GM12878 (cell line): ENCODE measurements around the gene PI16. TPM values are rescaled to one million over a fixed set of nuclear protein-coding genes. Genes with fewer than 3 reads are reported as not detected.

Experiments used
- ATAC-seq: fragments of 200-7000 bp; cut with Tn5 transposase; 3 replicates; pipeline ENCODE4 v1.9.1; 2020; ENCODE audit warnings: mild to moderate bottlenecking, moderate library complexity
- BruUV-seq: library from RNA; stranded (reverse); fragments of 400-500 nt; replicated peaks from 2 replicates; lab custom pipeline; 2021; lab: Mats Ljungman, UMichigan
- CTCF ChIA-PET: fragments of 300-600 bp; sonication (Branson Sonifier 250); formaldehyde crosslinking; extraction: SDS; loops from one replicate; lab custom pipeline; 2021; ENCODE audit warnings: inconsistent platforms; lab: Yijun Ruan, JAX
- POLR2A ChIA-PET: fragments of 350-600 bp; formaldehyde crosslinking; extraction: SDS; loops from one replicate; lab custom pipeline; 2021; ENCODE audit warnings: inconsistent platforms; lab: Charles Lee
- RAD21 ChIA-PET: fragments of 300-600 bp; sonication (Branson Sonifier 250); formaldehyde crosslinking; loops from one replicate; lab custom pipeline; 2023; ENCODE audit warnings: antibody characterized with exemption; ENCODE audit not compliant: unreplicated experiment; lab: Charles Lee
- SMC1A ChIA-PET: fragments of 300-600 bp; sonication (Branson Sonifier 250); formaldehyde crosslinking; loops from one replicate; lab custom pipeline; 2023; ENCODE audit not compliant: unreplicated experiment, uncharacterized antibody; lab: Charles Lee
- DNase-seq: peaks from one replicate; pipeline ENCODE4 v3.0.0-alpha.2; 2011; ENCODE audit warnings: low read depth, low spot score
- FAIRE-seq: peaks from 3 replicates; lab custom pipeline; 2011; peaks lifted over from hg19 to GRCh38; lab: Jason Lieb, UNC
- H2AFZ ChIP-seq: 2 replicates; pipeline ENCODE4 v1.6.0; 2011; ENCODE audit warnings: low read depth, low read length, control low read depth; ENCODE audit not compliant: control insufficient read depth
- H3K27ac ChIP-seq: 2 replicates; pipeline ENCODE4 v1.5.1; 2011; ENCODE audit warnings: control low read depth; ENCODE audit not compliant: control insufficient read depth, insufficient read depth
- H3K27me3 ChIP-seq, 2 experiments: replicated peaks in 1 of 2; 2 replicates each; pipeline versions ENCODE4 v1.6.0 to v1.6.1; 2011; ENCODE audit warnings: low read length in 1 of 2; ENCODE audit not compliant: control insufficient read depth in 2 of 2, insufficient read depth in 2 of 2
- H3K36me3 ChIP-seq, 2 experiments: 2 replicates each; pipeline ENCODE4 v1.5.1; 2011; ENCODE audit warnings: low read length in 1 of 2; ENCODE audit not compliant: control insufficient read depth in 2 of 2, insufficient read depth in 2 of 2
- H3K4me1 ChIP-seq: 2 replicates; pipeline ENCODE4 v1.6.1; 2011; ENCODE audit warnings: mild to moderate bottlenecking, low read length, moderate library complexity, mixed read lengths; ENCODE audit not compliant: control insufficient read depth, insufficient read depth
- H3K4me2 ChIP-seq: 2 replicates; pipeline ENCODE4 v1.6.0; 2011; ENCODE audit warnings: control low read depth; ENCODE audit not compliant: control insufficient read depth, insufficient read depth
- H3K4me3 ChIP-seq: fragments of 200-600 bp; sonication (generic); 2 replicates; pipeline ENCODE4 v1.5.1; 2016
- H3K79me2 ChIP-seq: 2 replicates; pipeline ENCODE4 v1.6.0; 2011; ENCODE audit warnings: low read length; ENCODE audit not compliant: control insufficient read depth, insufficient read depth
- H3K9ac ChIP-seq: 2 replicates; pipeline ENCODE4 v1.8.0; 2011; ENCODE audit warnings: low read length, control low read depth, mixed read lengths; ENCODE audit not compliant: control insufficient read depth, insufficient read depth
- H3K9me3 ChIP-seq: replicated peaks from 3 replicates; pipeline ENCODE4 v1.5.1; 2011; ENCODE audit warnings: mild to moderate bottlenecking, low read length; ENCODE audit not compliant: control insufficient read depth, insufficient read depth
- H4K20me1 ChIP-seq: 2 replicates; pipeline ENCODE4 v1.6.0; 2011; ENCODE audit not compliant: control insufficient read depth, insufficient read depth
- EP300 ChIP-seq, 2 experiments: fragments of 150-350 bp in 1 of 2; IDR thresholded peaks; 2 replicates each; pipeline ENCODE4 v1.6.1; 2011 to 2012; ENCODE audit warnings: low read depth in 2 of 2, low read length in 2 of 2, borderline replicate concordance in 1 of 2, improper control_type of control experiment in 1 of 2, inconsistent platforms in 1 of 2; ENCODE audit not compliant: control insufficient read depth in 1 of 2
- MTA2 ChIP-seq: fragments of 450-650 bp; IDR thresholded peaks from 2 replicates; pipeline ENCODE4 v1.6.1; 2016; ENCODE audit warnings: low read depth, mild to moderate bottlenecking, moderate library complexity
- MTA3 ChIP-seq: IDR thresholded peaks from 2 replicates; pipeline ENCODE4 v1.6.1; 2012; ENCODE audit warnings: low read length, inconsistent platforms, borderline replicate concordance
- RB1 ChIP-seq: fragments of 450-650 bp; formaldehyde crosslinking; IDR thresholded peaks from 2 replicates; pipeline ENCODE4 v1.6.1; 2017; ENCODE audit warnings: mild to moderate bottlenecking, borderline replicate concordance
- RFX5 ChIP-seq: IDR thresholded peaks from 2 replicates; pipeline ENCODE4 v1.6.1; 2011; ENCODE audit warnings: low read depth, low read length, improper control_type of control experiment
- STAT3 ChIP-seq: IDR thresholded peaks from 2 replicates; pipeline ENCODE4 v1.6.1; 2011; ENCODE audit warnings: low read depth, low read length, improper control_type of control experiment
- TAF1 ChIP-seq: IDR thresholded peaks from 2 replicates; pipeline ENCODE4 v1.6.1; 2011; ENCODE audit warnings: mild to moderate bottlenecking, low read depth, low read length, borderline replicate concordance
- ZNF622 ChIP-seq: fragments of 450-650 bp; IDR thresholded peaks from 2 replicates; pipeline ENCODE4 v1.6.1; 2017; ENCODE audit warnings: mild to moderate bottlenecking, inconsistent platforms
- WGBS: methylation state at CpG from one replicate; pipeline ENCODE4 v1.1.6; 2016; ENCODE audit warnings: low lambda C conversion rate; ENCODE audit not compliant: insufficient replicate concordance, insufficient coverage; ENCODE audit errors: missing lambda C conversion rate; 5-methylcytosine and 5-hydroxymethylcytosine counted together
- in situ Hi-C: fragments of 300-500 bp; cut with MboI; formaldehyde crosslinking; loops from 9 replicates; pipeline ENCODE4 v1.14.3; 2018; ENCODE audit warnings: mixed read lengths
- intact Hi-C: fragments of 100-400 bp; cut with micrococcal nuclease; formaldehyde crosslinking; loops from one replicate; pipeline ENCODE4 v1.14.2; 2022; ENCODE audit not compliant: unreplicated experiment
- polyA plus RNA-seq, 11 experiments: library from polyadenylated mRNA; depleted of rRNA in 4 of 11; unstranded in 6 of 11; stranded (reverse) in 5 of 11; fragments of >200 nt; fragmentation: Nextera tagmentation in 4 of 11; fragmentation: Illumina TruSeq in 1 of 11; extraction: Ambion mirVana in 4 of 11; extraction: Trizol in 1 of 11; gene quantifications; 1 replicate in 1 of 11; 2 replicates in 10 of 11; pipeline versions ENCODE4 v1.2.1 to v1.2.3, GENCODE V29; 2011 to 2016; ENCODE audit warnings: inconsistent platforms in 2 of 11, missing spikeins in 2 of 11, low read depth in 1 of 11
- total RNA-seq, 4 experiments: library from RNA; depleted of rRNA in 3 of 4; stranded (reverse); fragments of >200 nt in 3 of 4; fragmentation: Illumina TruSeq in 1 of 4; extraction: Trizol in 1 of 4; gene quantifications; 2 replicates each; pipeline versions ENCODE4 v1.2.1 to v1.2.3, GENCODE V29; 2013 to 2021
- TF ChIP-seq, protein P1 (sequence below): fragments of 450-650 bp; IDR thresholded peaks from 2 replicates; pipeline ENCODE4 v1.6.1; 2016; ENCODE audit warnings: mild to moderate bottlenecking, moderate library complexity, borderline replicate concordance
- TF ChIP-seq, protein P2 (sequence below): fragments of 450-650 bp; IDR thresholded peaks from 2 replicates; pipeline ENCODE4 v1.6.1; 2017; ENCODE audit warnings: mild to moderate bottlenecking, moderate library complexity
- TF ChIP-seq, protein P3 (sequence below): fragments of 450-650 bp; IDR thresholded peaks from 2 replicates; pipeline ENCODE4 v1.6.1; 2017; ENCODE audit warnings: low read depth, mild to moderate bottlenecking, moderate library complexity
- TF ChIP-seq, protein P4 (sequence below): fragments of 150-350 bp; IDR thresholded peaks from 2 replicates; pipeline ENCODE4 v1.6.1; 2014; ENCODE audit warnings: mild to moderate bottlenecking, low read depth, low read length

PI16 gene
- total and polyA plus RNA-seq, 10 of the 15 experiments (the other 5 are each of a cell fraction or from before 2014, with no cell fraction given) = 0.08 to 0.12 TPM; not detected in 8

DNA sequence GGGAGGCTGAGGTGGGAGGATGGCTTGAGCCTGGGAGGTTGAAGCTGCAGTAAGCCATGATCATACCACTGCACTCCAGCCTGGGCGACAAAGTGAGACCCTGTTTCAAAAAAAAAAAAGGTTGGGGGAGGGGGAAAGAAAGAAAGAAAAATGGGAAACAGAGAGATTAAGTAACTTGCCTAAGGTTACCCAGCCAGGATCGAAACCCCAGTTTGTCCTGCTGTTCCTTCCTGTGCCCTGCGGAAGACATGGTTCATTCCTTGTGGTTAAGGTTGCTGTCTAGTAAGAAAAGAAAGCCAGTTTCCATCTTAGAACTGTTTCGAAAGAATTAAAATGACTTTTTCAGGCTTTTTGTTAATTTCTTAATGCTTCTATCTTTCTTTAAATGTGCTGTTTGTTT lies 38.9 kb upstream of the PI16 start:
- ATAC-seq (no peak), DNase-seq (no peak), FAIRE-seq (no peak)
- H3K27ac ChIP-seq = no peak overlapping the region
- H3K79me2 ChIP-seq = no peaks in the 10 kb centered on the region
- H4K20me1 ChIP-seq = peaks cover 10% of the 10 kb centered on the region; the same call in 1 of the 2 replicates
- SMC1A ChIA-PET = interaction anchor here (1.2 kb wide), 1 partner anchor 102 kb away, joined by 4 read pairs; no protein-coding TSS in a partner anchor
- peaks cover 4 to 5% of the 10 kb centered on the region in 2 experiments; a peak in 3 of 4 replicates for H3K36me3 ChIP-seq
- H3K4me1 ChIP-seq = peaks cover 20% of the 10 kb centered on the region
- in situ Hi-C loops = no loop called here
- 100% methylated on average over 3 of the region's 4 CpGs for WGBS
- intact Hi-C loops = no loop called here
- no peak overlapping the region for H3K9ac ChIP-seq
- H3K27me3 ChIP-seq = no peaks in the 10 kb centered on the region
- H2AFZ ChIP-seq = no peak overlapping the region
- H3K9me3 ChIP-seq = no peaks in the 10 kb centered on the region
- CTCF ChIA-PET = interaction anchor here (0.7 to 5.6 kb wide), 2 partner anchors 46 to 103 kb away, joined by 3 to 40 read pairs; no protein-coding TSS in a partner anchor
- no peak overlapping the region for H3K4me2 ChIP-seq
- RAD21 ChIA-PET = interaction anchor here (1.0 to 1.1 kb wide), 2 partner anchors 26 to 102 kb away, joined by 3 to 5 read pairs; no protein-coding TSS in a partner anchor
- no TSS peak for BruUV-seq
- POLR2A ChIA-PET = no interaction called here
- no peak overlapping the region for H3K4me3 ChIP-seq
- TF ChIP-seq STAT3 = no peak
- no peak for TF ChIP-seq ZNF622
- no peak for TF ChIP-seq MTA3
- no peak for TF ChIP-seq RFX5
- no peak for TF ChIP-seq EP300 (IDR thresholded peaks at IDR 0.05; ENCODE audit: borderline replicate concordance in 1 of 2, control insufficient read depth in 1 of 2, low read depth in 2 of 2, low read length in 2 of 2)
- no peak for TF ChIP-seq RB1
- TF ChIP-seq, protein P1, sequence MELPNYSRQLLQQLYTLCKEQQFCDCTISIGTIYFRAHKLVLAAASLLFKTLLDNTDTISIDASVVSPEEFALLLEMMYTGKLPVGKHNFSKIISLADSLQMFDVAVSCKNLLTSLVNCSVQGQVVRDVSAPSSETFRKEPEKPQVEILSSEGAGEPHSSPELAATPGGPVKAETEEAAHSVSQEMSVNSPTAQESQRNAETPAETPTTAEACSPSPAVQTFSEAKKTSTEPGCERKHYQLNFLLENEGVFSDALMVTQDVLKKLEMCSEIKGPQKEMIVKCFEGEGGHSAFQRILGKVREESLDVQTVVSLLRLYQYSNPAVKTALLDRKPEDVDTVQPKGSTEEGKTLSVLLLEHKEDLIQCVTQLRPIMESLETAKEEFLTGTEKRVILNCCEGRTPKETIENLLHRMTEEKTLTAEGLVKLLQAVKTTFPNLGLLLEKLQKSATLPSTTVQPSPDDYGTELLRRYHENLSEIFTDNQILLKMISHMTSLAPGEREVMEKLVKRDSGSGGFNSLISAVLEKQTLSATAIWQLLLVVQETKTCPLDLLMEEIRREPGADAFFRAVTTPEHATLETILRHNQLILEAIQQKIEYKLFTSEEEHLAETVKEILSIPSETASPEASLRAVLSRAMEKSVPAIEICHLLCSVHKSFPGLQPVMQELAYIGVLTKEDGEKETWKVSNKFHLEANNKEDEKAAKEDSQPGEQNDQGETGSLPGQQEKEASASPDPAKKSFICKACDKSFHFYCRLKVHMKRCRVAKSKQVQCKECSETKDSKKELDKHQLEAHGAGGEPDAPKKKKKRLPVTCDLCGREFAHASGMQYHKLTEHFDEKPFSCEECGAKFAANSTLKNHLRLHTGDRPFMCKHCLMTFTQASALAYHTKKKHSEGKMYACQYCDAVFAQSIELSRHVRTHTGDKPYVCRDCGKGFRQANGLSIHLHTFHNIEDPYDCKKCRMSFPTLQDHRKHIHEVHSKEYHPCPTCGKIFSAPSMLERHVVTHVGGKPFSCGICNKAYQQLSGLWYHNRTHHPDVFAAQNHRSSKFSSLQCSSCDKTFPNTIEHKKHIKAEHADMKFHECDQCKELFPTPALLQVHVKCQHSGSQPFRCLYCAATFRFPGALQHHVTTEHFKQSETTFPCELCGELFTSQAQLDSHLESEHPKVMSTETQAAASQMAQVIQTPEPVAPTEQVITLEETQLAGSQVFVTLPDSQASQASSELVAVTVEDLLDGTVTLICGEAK = no peak
- TF ChIP-seq, protein P2, sequence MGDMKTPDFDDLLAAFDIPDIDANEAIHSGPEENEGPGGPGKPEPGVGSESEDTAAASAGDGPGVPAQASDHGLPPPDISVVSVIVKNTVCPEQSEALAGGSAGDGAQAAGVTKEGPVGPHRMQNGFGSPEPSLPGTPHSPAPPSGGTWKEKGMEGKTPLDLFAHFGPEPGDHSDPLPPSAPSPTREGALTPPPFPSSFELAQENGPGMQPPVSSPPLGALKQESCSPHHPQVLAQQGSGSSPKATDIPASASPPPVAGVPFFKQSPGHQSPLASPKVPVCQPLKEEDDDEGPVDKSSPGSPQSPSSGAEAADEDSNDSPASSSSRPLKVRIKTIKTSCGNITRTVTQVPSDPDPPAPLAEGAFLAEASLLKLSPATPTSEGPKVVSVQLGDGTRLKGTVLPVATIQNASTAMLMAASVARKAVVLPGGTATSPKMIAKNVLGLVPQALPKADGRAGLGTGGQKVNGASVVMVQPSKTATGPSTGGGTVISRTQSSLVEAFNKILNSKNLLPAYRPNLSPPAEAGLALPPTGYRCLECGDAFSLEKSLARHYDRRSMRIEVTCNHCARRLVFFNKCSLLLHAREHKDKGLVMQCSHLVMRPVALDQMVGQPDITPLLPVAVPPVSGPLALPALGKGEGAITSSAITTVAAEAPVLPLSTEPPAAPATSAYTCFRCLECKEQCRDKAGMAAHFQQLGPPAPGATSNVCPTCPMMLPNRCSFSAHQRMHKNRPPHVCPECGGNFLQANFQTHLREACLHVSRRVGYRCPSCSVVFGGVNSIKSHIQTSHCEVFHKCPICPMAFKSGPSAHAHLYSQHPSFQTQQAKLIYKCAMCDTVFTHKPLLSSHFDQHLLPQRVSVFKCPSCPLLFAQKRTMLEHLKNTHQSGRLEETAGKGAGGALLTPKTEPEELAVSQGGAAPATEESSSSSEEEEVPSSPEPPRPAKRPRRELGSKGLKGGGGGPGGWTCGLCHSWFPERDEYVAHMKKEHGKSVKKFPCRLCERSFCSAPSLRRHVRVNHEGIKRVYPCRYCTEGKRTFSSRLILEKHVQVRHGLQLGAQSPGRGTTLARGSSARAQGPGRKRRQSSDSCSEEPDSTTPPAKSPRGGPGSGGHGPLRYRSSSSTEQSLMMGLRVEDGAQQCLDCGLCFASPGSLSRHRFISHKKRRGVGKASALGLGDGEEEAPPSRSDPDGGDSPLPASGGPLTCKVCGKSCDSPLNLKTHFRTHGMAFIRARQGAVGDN = no peak
- TF ChIP-seq, protein P3, sequence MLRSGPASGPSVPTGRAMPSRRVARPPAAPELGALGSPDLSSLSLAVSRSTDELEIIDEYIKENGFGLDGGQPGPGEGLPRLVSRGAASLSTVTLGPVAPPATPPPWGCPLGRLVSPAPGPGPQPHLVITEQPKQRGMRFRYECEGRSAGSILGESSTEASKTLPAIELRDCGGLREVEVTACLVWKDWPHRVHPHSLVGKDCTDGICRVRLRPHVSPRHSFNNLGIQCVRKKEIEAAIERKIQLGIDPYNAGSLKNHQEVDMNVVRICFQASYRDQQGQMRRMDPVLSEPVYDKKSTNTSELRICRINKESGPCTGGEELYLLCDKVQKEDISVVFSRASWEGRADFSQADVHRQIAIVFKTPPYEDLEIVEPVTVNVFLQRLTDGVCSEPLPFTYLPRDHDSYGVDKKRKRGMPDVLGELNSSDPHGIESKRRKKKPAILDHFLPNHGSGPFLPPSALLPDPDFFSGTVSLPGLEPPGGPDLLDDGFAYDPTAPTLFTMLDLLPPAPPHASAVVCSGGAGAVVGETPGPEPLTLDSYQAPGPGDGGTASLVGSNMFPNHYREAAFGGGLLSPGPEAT = no peak
- TF ChIP-seq MTA2 = no peak
- no peak for TF ChIP-seq TAF1
- TF ChIP-seq, protein P4, sequence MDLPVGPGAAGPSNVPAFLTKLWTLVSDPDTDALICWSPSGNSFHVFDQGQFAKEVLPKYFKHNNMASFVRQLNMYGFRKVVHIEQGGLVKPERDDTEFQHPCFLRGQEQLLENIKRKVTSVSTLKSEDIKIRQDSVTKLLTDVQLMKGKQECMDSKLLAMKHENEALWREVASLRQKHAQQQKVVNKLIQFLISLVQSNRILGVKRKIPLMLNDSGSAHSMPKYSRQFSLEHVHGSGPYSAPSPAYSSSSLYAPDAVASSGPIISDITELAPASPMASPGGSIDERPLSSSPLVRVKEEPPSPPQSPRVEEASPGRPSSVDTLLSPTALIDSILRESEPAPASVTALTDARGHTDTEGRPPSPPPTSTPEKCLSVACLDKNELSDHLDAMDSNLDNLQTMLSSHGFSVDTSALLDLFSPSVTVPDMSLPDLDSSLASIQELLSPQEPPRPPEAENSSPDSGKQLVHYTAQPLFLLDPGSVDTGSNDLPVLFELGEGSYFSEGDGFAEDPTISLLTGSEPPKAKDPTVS = no peak
